B cell (primary cell): ENCODE results near the gene CPT1A.

Source experiments
- EZH2 ChIP-seq: IDR thresholded peaks from 2 replicates; pipeline ENCODE4 v1.6.1; 2012; ENCODE audit warnings: borderline replicate concordance, low read depth, mild to moderate bottlenecking, moderate library complexity, low read length; ENCODE audit not compliant: insufficient read depth, poor library complexity, severe bottlenecking
- TF ChIP-seq, protein P1 (sequence below): fragments of 200-600 bp; IDR thresholded peaks from one replicate; pipeline ENCODE4 v1.8.0; 2022; ENCODE audit warnings: antibody characterized with exemption, mild to moderate bottlenecking

DNA sequence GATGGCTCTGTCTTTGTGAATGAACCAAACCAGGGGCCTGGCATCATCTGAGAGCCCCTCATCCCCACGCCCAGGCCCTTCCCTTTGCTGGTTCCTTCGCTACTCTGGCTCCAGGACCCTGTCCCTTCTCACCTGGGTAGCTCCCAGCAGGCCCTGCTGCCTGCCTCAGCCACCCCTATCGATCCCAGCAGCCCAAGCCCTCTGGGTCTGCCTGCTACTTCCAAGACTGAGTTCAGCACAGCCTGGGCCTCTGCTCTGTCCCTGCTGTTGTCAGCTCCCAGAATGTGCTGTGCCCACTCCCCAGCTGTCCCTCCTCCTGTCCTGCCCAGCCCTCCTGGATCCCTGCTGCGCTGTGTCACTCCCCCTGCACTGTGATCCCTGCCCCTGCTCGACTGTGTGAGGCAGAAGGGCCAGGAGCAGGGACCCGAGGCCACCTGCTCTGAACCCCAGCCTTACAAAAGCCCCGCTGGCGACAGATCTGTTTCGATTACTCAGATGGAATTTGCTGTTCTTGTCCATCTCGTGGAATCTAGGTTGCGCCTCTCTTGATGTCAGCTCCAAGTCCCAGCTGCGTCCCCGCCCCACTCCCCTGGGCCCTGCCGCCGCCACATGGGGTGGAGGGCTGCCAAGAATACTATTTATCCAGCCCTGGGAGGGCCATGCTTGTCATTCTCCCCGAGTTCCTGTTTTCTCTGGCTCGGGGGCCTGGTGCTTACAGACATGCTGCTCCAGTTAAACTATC lies 48.9 kb upstream of the CPT1A start:
- TF ChIP-seq, protein P1, sequence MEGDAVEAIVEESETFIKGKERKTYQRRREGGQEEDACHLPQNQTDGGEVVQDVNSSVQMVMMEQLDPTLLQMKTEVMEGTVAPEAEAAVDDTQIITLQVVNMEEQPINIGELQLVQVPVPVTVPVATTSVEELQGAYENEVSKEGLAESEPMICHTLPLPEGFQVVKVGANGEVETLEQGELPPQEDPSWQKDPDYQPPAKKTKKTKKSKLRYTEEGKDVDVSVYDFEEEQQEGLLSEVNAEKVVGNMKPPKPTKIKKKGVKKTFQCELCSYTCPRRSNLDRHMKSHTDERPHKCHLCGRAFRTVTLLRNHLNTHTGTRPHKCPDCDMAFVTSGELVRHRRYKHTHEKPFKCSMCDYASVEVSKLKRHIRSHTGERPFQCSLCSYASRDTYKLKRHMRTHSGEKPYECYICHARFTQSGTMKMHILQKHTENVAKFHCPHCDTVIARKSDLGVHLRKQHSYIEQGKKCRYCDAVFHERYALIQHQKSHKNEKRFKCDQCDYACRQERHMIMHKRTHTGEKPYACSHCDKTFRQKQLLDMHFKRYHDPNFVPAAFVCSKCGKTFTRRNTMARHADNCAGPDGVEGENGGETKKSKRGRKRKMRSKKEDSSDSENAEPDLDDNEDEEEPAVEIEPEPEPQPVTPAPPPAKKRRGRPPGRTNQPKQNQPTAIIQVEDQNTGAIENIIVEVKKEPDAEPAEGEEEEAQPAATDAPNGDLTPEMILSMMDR, result no peak
- no peak for TF ChIP-seq EZH2
